Measurements from ENCODE around the gene TMEM11.
A peak's percentile ranks its signal among the peaks of the same experiment; 100 is the strongest.
"Not testable (repeated sequence)": the region's sequence is repeated elsewhere in the genome, so short reads cannot be mapped to it uniquely, and the experiment has no call there.

The TMEM11 gene

DNA sequence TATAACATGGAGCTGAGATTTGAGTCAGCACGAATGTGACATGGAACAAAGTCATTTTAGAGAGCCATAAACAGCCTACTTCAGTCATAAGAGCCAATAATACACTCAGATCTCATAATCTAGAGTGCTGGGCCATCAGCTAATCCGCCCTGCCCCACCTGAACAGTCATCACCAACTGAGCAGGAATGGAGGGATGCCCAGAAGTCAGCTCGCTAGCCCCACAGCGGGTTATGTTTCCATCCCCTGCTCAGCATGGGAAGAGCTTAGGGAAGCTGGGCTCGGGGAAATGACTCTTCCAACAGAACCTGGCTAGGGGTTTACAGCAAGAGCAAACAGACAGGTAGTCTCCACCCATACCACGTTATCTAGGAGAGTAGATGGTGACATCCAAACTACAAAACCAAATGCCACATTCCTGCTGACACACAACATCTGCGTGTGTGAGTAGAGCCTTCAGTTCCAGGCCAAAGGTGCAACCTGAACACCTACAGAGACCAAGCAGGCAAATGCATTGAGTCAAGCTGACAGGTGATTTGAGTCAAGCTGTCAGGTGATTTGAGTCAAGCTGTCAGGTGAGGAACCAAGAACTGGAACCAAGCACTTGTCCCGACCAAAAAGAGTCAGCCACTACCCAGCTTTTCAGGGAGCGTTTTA, 2.0 kb downstream of the TMEM11 start:
- no peak for DNase-seq (ENCODE audit: low spot score)

DNA sequence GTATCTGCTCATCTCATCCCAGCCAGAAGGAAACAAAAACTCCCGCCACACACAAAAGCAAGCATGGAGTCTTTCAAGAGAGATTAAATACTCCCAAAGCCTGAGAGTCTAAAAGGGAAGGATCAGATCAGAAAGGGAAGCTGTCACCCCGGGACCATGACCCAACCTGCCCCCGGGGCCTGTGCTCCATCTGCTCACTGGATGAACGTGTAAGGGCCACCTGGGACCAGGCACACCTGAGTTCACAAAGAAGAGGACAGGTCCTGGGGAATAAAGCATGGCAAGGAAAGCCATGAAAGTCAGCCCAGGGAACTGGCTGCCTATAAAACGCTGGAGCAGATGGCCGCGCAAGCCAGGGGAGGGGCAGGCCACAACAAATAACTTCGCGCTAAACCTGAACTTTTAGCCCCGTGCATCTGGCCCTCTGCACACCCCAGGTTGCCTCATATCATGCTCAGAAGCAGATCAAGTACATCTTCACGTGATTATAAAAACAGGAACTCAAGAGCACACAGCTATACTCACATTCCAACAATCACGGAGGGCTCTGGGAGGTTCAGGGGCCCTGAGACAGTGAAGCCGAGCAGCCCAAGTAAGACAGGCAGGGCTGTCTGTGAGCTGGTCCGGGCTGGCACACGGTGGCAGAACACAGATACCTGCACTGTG, 3.4 kb downstream of the TMEM11 start:
- DNase-seq (ENCODE audit: low spot score): no peak

DNA sequence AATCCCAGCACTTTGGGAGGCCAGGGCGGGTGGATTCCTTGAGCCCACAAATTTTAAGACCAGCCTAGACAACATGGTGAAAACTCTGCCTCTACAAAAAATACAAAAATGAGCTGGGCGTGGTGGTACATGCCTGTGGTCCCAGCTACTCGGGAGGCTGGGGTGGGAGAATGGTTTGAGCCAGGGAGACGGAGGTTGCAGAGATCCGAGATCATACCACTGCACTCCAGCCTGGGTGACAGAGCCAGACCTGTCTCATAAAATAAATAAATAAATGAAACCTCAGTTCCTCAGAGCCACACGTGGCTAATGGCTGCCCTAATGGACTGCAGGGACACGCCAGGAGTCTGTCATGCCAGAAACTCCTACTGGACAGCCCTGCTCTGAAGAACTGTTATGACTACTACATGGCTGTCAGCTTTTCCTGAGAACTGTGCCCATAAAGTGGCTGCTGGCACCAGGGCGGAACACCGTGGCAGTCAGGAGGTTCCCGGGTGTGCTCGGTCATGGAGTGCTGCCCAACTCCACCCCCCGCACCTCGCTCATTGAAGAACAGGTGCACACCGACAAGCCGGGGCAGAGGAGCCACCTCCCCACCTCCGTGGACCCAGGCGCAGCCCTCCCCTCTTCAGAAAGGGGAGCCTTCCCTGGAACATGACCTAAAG, 4.3 kb downstream of the TMEM11 start:
- DNase-seq (ENCODE audit: low spot score): no peak

DNA sequence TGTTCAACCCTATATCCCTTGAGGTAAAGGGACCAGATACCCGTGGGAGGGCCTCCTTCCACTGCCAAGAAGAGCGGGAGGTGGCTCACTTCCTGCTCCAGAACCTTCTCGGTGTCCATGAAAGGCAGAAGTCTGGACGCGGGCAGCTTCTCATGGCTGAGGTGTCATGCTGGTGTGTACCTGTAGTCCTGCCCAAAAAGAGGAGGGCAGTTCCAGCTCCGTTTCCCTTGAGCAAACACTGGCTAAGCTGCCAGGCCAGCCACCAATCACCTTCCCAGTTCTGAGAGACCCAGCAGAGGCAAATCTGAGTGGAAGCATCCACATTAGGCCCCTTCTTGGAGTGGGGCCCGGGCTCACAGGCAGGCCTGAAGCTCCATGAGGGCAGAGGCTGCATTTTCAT, 5.6 kb downstream of the TMEM11 start:
- no peak for DNase-seq (ENCODE audit: low spot score)

DNA sequence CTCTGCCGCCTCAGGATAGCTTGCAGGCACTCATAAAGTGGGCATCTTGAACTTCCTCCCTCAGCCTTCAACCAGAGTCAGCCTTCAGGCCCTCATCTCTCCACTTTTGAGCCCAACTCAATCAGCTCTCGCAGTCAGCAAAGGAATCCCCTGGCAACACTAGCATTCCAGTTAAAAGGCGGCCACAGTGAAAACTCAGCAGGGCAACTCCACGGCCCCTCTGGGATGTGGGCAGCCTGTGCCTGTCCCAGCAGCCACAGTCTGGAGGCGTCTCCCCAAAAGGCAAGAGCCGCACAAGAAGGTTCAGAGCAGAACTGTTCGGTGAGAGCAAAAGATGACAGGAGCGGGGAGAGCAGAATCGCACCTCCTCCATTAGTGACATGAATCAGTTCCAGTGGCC, 9.0 kb downstream of the TMEM11 start:
- DNase-seq (ENCODE audit: low spot score): no peak

DNA sequence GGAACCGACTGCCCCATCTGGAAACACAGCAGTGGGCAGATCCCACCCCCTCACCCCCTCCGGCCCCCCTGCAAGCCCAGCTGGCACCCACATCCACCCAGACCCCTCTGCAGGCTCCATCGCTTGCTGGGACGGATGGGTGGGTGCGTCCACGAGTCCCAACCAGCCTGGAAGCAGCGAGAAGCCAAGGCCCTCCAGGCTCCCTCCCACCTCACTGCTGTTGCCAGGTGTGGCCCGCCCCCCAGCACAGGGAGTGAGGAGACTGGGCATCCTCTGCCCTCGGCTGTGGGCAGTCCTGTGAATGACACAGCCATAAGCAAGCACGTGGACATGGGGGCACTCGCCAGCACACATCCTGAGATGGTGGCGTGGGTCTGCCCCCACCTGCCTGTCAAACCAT, 11.4 kb downstream of the TMEM11 start:
- DNase-seq (ENCODE audit: low spot score): no peak

DNA sequence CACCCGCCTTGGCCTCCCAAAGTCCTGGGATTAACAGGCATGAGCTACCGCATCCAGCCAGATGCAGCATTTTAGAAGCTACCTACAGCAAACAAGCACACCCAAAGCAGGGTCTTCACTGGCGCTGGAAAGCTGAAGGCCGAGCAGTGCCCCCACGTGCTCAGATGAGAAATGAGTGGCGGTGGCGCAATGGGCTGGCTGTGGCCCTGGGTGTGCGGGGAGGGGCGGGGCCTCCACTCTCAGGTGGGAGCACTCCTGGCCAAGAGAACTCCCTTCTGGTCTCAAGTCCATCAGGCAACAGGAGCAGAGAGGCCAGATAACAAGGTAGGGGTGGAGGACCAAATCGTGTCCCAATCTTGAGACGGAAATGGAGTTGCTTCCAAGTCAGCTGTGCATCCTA, 12.1 kb downstream of the TMEM11 start:
- DNase-seq (ENCODE audit: low spot score): no peak

DNA sequence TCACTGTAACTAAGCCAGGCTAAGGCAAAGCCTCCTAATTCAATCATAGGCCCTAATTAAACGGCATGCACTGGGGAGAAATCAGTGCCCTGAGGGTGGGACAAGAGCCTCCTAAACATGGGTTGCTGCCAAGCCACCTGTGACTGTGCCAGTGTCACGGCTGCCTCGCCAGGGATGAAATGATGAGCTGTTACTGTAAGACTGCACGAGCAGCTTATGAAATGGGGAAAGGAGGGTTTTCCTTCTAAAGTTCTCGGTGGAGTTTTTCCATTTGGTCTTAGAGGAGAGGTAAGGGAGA, 12.7 kb downstream of the TMEM11 start:
- no peak for DNase-seq (ENCODE audit: low spot score)

DNA sequence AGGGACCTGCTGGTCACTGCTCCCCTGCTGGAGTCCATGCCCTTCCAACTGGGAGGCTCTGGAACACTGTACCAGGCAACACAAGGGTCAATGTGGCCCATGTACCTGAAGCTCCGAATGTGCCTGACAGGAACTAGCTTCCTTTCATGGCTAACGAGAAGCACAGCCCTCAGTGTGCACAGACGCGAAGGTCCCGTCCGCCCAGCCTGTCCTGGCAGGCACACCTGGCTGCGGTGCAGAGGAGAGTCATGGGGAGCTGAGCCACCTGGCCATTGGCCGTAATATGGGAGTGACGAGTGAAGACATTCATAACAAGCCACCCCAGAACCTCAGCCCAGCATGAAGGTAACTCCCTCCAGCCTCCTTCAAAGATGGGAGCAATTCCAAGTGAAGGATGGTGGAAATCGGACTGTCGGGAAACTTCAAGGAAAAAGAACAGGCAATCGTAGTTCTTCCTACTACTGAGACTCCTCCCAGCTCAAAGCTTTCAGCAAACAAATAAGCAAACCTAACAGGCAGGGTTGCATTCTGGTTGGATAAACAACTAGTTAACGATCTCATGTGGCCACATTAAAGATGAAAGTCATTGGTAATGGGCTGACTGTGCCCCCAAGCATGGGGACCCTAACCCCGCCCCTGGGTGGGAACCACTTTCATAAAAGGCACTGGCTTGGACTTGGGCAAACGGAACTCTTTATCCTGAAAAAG, 13.2 kb downstream of the TMEM11 start:
- no peak for DNase-seq (ENCODE audit: low spot score)

DNA sequence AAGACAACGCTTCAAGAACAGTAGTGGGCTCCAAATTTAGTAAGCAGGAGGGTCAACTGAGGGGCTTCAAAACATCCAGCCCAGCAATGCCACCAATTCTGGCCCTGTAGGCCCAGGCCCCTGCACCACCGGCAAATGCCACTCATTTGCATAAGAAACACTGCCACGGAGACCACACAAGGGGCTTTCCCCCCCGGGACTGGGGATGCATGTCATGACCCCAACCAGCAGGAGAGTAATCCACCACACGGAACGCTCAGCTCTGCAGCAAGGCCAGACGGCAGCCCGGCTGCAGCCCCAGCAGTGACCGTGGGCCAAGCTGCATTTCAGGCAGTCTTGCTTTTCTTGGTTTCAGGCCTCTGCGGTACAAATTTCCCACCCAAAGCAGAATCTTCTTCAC, 14.1 kb downstream of the TMEM11 start:
- DNase-seq (ENCODE audit: low spot score): no peak

DNA sequence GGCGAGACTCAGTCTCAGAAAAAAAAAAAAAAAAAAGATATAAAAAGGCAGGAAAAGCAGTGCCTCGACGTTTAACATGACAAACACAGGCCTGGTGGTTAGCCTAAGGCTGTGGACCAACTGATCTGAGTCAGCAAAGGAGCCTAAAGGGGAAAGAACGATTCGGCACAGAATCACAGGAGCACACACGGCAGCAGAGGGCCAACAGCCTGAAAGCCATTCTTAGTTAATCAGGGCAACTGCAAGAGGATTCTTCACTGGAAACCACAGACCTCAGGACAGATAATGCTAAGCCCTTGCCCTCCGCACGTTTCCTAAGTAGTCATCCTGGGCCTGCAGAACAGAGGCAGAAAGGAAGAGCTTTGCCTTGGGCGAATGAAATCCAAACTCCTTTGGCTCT, 14.7 kb downstream of the TMEM11 start:
- DNase-seq (ENCODE audit: low spot score): no peak

DNA sequence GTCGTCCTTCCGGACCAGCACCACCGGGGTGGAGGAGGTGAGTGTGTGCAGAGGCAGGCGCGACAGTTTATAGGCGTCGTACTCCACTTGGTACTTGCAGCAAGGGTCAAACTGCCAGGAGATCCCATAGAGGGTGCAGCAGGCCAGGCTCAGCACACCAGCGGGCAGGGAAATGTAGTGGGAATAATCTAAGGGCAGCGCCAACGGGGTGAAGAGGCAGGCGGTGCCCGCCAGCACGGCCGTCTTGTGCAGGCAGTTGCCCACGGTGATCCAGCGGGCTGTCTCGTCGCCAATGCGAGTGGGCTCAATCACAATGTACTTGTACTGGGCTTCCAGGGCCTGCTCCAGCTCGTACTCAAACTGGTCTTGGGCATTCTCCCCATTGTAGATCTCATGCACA, 15.6 kb downstream of the TMEM11 start:
- no peak for DNase-seq (ENCODE audit: low spot score)

DNA sequence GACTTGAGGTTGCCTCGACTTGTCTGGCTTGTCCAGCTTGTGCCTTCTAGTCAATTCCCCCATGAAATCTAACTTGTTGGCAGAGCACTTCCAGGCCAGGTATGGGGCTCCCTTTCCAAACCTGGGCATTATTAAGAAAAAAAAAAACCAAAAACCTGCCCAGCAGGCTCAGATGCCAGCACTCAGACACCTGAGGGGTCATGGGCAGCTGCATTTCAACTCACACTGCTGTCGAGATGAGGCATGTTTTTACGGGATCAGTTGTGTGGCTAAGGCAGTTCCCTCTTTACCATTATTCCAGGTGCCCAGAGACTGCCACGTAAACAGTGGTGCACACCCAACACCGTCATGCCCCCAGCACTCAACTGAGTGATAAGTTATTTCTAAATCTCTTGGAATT, 17.8 kb downstream of the TMEM11 start:
- no peak for DNase-seq (ENCODE audit: low spot score)

DNA sequence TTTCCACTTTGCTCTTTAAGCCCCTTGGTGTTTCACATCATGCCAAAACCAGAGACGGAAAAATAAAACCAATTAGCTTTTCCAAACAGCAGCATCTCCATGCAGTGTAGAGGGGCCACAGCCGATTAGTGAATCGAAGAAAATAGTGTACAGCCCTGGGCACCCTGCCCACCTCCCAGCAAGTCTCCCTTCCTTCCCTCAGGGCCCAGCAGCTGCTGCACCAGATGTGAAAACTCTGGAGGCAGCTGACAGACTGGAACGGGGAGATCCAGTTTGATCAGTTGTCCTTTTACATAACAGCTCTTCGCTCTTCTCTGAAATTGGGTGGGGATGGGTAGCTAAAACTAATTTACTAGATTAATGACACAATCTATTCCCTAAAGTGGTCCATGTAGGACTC, 19.3 kb downstream of the TMEM11 start:
- DNase-seq (ENCODE audit: low spot score): peak; percentile 11

DNA sequence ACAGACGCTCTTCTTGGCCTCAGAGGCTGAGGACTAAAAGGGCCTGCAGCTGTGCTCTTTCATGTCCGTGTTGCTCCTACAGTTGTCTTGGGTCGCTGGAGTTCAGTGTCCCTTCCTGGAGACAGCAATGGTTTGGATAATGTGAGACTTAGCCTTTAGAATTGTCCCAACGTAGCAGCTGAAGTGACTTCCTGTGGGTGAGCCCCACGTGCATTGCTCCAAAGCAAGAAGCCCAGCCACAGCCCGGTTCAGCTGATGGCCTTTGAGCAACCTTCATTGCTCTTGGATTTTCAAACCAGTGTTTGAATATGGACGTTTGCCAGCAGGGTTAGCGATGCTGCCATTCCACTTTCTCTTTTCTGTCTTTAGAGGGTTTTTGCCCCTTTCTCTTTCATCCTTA, 19.7 kb downstream of the TMEM11 start:
- DNase-seq (ENCODE audit: low spot score): no peak

DNA sequence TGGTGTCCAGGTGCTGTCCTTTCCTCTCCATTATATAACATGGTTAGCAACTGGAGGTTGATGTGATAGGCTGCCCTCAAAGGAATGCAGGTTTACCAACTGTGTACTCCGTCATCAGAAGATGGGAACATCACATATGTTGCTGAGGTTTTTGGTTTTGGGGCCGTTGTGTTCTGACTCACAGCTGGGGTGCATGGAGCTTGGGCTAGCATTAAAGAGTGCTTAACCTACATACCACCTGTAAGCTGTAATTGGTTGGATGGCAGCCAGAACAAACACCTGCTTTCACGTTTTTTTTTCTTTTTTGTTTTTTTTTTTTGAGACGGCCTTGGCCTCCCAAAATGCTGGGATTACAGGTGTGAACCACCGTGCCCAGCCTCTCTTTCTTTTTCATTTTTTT, 20.9 kb downstream of the TMEM11 start:
- DNase-seq (ENCODE audit: low spot score): no peak

DNA sequence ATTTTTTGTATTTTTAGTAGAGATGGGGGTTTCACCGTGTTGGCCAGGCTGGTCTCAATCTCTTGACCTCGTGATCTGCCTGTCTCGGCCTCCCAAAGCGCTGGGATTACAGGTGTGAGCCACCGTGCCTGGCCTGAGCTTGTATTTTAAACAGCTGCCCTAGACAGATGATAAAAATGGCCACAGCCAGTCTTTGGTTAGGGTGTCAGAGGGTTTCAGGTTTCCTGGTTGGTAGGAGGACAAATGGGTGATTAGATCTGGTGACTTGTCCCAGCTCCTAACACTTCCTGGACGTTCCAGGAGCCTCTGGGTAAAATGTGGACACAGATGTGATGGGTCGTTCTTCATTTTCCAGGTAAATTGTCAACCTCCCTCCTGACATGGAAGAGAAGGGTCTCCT, 21.5 kb downstream of the TMEM11 start:
- DNase-seq (ENCODE audit: low spot score): not testable (repeated sequence)

DNA sequence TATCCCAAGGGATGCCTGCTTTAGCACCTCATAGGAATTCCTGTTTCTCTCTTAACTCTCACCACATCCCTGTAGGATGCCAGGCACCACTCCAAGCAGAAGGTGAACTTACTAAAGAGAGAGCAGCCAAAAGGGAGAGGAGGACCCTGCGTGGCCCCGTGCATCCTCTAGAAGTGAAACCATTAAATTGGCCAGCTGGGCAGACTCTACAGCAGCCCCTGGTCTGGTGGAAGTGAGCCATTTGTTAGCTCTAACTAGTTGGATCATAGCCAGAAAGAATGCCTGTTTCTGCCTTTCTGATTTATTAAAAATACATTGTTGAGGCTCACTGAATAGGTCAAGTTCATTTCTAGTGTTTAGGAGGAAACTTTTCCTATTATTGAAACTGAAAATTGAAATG, 22.3 kb downstream of the TMEM11 start:
- DNase-seq (ENCODE audit: low spot score): no peak

DNA sequence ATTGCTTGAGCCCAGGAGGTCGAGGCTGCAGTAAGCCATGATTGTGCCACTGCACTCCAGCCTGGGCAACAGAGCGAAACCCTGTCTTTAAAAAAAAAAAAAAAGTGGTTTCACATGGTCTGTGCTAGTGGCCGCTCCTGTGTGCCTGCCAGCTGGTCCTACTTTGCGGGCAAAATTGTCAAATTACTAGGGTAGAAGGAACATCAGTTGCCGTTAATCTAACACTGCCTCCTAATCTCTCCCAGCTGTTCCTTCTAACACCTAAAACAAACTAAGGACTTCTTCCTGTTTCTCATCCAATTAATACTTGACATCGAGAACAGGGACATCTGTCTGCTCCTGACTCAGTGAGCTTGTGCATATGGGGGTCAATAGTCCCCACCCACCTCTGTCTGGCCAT, 23.9 kb downstream of the TMEM11 start:
- no peak for DNase-seq (ENCODE audit: low spot score)

DNA sequence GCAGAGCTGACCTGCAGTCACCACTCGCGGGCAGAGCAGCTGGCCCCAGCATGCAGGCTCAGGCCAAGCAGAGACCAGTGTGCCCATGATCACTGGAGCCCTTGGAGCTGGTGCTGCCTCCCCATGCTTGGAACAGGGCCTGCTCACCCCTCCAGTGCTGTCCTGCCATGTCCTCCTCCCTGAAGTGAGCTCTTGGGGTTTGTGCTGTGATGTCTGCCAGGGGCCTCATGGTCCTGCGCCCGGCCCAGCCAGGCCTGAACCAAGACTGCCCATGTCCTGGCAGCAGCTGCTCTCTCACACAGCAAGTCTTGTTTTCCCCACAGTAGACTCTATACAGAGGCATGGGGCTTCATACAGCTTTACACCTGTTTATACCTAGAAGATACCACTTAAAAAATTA, 24.6 kb downstream of the TMEM11 start:
- DNase-seq (ENCODE audit: low spot score): no peak

DNA sequence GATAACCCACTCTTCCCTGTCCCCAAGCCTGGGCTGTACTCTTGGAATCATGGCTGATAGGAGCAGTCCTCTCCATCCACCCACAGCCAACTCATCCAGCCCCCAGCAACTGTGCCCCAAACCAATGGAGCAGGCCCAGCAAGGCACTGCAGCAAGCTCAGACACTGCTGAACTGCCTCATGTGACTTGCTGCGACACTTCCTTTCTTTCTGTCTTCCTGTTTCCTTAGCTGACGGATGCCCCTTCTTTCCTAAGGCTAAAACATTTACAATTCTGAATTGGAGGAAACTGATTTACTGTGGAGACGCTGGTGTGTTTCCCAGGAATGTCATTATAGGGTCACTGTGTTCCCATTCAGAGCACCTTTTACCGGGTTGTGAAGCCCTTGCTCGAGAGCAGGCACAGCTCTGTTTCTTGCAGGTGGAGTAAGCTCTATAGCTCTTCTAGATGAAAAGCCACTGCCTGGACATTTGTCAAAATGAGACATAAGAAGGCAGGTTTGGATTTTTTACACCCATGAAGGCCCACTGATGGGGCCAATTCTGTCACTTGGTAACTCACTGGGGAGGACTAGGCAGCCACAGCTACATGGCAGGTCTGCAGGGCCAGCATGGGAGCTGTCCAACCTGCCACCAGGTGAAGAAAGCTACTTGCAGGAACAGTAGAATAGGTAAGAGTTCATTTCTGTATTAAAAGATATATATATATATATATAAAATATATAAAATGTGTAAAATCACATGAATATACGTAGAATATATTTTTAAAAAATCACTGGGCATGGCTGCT, 27.4 kb downstream of the TMEM11 start:
- no peak for DNase-seq (ENCODE audit: low spot score)

DNA sequence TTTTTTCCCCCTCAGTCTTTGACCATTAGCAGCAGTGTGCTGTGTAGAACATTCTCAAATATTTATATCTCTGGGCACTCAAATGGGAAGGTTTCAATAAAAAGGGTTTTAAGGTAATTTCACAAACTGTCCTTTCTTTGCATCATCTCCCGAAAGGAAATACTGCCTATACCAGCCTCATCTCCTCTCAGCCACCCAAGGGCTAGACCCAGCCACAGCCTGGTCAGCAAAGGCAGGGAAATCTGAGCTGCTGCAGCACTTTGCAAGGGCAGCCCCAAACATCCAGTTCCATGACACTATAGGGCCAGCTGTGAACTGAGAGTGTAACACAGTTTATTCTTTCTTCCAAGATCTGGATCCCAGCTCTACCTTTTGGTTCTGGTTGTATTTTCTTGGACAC, 28.9 kb downstream of the TMEM11 start:
- no peak for DNase-seq (ENCODE audit: low spot score)
